Measurements from ENCODE around the gene CEP57. TPM values are rescaled to one million over a fixed set of nuclear protein-coding genes. Genes with fewer than 3 reads are reported as not detected.
A peak's percentile ranks its signal among the peaks of the same experiment; 100 is the strongest.

Gene CEP57
- 10 to 100 TPM; 10.3 to 18.8 (median 17.4) TPM for polyA plus RNA-seq

GRCh38 chr11:95790123-95790932 is at the start of gene CEP57:
Gene CEP57, plus strand, starts transcription at chr11:95790498. Its CDS starts 201 bp downstream, at chr11:95790699.
- peak within 1 kb of the TSS; percentile 95 for H3K27ac ChIP-seq (ENCODE audit: low read depth, low read length)
- 0% methylated on average over 55 of the region's 55 CpGs for WGBS, 3 donors

DNA sequence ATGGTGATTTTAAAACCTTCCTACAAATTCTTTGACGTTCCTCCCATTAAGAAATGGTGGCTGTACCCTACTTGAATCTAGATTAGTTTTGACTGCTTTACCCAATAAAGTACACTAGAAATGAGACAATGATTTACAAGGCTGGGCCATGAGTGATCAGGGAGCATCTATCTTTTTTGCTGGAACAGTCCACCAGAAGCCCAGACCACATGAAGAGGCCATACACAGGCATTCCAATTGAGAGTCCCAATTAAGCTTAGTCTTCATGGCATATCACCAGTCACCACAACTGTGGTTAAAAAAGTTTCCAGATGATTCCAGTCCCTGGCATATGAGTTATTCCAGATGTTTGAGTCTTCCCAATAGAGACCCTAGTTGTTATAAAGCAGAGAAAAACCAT is 40.2 kb upstream of the CEP57 start:
- 70 to 92% (median 86%) methylated on average over 1 of the region's 1 CpG for WGBS, 3 donors
- H3K27ac ChIP-seq (ENCODE audit: low read depth, low read length) = no peak overlapping the region

GRCh38 chr11:95751515-95751914 is 38.8 kb upstream of the CEP57 start:
- no peak overlapping the region for H3K27ac ChIP-seq (ENCODE audit: low read depth, low read length)
- WGBS, 3 donors = 81 to 97% (median 96%) methylated on average over 1 of the region's 1 CpG

GRCh38 chr11:95760941-95761340 is 29.4 kb upstream of the CEP57 start:
- WGBS, 3 donors = 69 to 82% (median 74%) methylated on average over 1 of the region's 1 CpG
- H3K27ac ChIP-seq (ENCODE audit: low read depth, low read length) = no peak overlapping the region

- H3K27ac ChIP-seq (ENCODE audit: low read depth, low read length) = no peak overlapping the region
- 88 to 94% (median 90%) methylated on average over 3 of the region's 3 CpGs for WGBS, 3 donors
These were observed 27.8 kb upstream of the CEP57 start for GRCh38 chr11:95762534-95762933.

DNA sequence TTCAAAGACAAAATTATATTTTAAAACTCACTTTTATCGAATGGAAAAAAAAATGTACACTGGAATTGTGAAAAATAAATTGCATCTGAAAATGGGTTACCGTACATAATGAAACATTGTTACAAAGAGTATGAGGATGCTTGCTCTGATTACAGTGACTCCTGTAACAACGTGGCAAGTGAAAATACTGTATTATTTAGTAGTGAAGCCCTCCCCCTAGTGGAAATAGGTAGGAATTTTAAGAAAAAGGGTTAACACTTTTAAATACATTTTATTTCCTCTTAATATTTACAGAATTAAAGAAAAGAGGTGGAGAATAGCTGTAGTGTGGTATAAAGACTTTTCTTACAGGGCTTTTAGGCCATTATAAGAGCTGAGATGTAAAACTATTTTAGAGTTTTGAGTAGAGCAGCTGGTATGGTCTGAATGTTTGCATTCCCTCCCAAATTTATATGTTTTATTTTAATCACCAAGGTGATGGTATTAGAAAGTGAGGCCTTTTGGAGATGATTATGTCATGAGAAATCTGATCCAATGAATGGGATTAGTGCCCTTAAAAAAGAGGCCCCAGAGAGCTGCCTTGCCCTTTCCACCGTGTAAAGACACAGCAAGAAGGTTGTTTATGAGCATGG is 25.9 kb upstream of the CEP57 start:
- H3K27ac ChIP-seq (ENCODE audit: low read depth, low read length) = no peak overlapping the region
- WGBS, 3 donors = 16 to 19% (median 17%) methylated on average over 4 of the region's 4 CpGs

DNA sequence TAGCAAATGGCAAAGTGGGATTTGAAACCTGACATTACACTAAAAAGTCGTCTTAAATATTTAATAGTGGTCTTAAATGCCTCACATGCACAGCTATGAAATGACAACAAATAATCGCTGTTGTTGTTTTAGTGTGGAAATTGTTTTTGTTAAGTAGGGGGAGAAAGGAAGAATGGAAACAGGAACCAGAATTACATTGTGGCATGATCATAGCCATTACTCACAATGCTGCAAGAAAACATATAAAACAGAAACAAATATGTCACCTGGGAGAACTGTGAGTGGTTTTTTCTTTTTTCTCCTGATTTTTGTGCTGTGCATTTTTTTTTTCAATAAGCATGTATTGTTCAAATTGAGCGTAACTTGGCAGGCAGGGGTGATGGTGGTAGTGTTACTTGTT is 23.6 kb upstream of the CEP57 start:
- no peak overlapping the region for H3K27ac ChIP-seq (ENCODE audit: low read depth, low read length)
- WGBS, 3 donors = 82 to 85% (median 82%) methylated on average over 3 of the region's 3 CpGs

GRCh38 chr11:95767498-95767897 is 22.8 kb upstream of the CEP57 start:
- H3K27ac ChIP-seq (ENCODE audit: low read depth, low read length) = no peak overlapping the region
- WGBS, 3 donors = 59 to 89% (median 67%) methylated on average over 1 of the region's 1 CpG

- no peak overlapping the region for H3K27ac ChIP-seq (ENCODE audit: low read depth, low read length)
- WGBS, 3 donors = 72 to 83% (median 78%) methylated on average over 2 of the region's 2 CpGs
These were observed 21.8 kb upstream of the CEP57 start for GRCh38 chr11:95768521-95768920.

- no peak overlapping the region for H3K27ac ChIP-seq (ENCODE audit: low read depth, low read length)
These were observed 13.4 kb upstream of the CEP57 start for GRCh38 chr11:95776859-95777258.

DNA sequence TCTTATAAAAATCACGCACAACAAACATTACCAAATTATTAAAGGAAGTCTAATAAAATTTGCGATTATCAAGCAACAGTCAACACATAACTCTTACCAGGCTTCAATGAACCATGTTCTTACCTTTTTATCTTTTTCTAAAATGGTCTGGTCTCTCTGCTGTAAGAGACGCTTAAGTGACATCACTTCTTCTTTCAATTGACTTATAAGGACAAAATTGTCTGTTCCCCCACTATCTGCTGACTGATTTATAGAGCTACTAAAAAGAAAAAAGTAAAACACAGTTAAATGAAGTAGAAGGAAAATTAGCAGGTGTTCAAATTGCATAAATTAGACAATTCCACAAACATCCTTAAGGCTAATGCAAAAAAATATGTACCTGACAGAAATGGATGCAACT is 11.6 kb upstream of the CEP57 start:
- 92 to 94% (median 94%) methylated on average over 3 of the region's 3 CpGs for WGBS, 3 donors
- no peak overlapping the region for H3K27ac ChIP-seq (ENCODE audit: low read depth, low read length)

- no peak overlapping the region for H3K27ac ChIP-seq (ENCODE audit: low read depth, low read length)
- 85 to 92% (median 87%) methylated on average over 2 of the region's 2 CpGs for WGBS, 3 donors
These were observed 9.8 kb upstream of the CEP57 start for GRCh38 chr11:95780544-95780943.

DNA sequence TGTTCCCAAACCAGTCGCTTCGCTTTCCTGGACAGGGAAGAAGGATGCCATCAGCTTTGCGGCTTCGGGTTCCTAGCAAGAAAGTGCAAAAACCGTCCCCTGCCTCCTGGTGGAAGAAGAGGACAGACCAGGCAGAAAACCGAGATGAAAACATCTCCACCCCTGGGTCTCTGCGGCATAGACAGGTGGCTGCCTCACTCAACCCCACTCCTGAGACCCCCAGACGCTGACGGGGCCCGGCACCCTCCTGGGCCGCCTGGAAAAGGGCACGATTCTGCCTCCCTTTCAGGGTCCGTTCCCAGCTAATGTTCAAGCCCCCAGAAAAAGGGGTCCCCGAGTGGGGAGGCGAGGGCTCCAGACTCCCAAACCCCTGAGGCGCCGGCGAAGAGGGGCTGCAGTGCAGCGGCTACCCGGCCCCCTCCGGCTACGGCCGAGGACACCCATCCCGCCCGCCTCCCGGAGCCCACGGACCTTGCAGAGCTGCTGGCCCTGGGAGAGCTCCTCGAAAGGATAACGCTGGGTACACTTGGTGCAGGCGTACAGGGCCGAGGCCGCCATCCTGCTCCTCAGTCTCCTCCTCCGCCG is 1.3 kb upstream of the CEP57 start:
- 0% methylated on average over 29 to 34 of the region's 34 CpGs for WGBS, 3 donors

DNA sequence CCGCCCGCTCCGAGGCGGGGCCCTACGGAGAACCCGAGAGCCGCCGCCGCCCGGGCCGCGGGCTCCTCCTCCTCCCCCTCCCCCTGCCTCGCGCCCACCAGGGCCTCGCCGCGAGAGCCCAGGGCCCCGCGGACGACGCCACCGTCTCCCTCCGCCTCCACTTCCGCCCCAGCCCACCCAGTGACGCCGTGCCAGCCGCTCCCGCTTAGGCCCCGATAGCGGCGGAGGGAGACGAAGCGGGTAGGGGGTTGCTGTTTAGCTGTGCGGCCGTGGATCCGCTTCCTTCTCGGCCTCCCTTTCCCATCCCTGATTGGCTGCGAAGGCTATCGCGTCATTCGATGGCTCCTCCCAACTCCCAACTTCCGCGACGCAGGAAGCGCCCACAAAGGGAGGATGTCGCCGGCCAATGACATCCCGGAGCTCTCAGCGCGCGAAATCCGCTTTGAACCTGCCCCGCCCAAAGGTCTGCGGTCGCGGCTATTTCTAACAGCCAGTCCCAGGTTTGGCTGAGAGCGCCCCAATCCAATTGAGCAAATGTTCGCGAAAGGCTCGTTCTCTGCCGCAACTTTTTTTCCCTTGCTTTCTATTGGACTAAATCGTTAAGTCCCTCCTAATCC is 684 bp upstream of the CEP57 start, which contains the start of gene FAM76B:
Gene FAM76B, minus strand, starts transcription at position 277 of the 617 bp plus-strand sequence. CDS start 304 bp downstream, outside the sequence.
- H3K27ac ChIP-seq (ENCODE audit: low read depth, low read length) = peak within 1 kb of the TSS; percentile 95
- WGBS, 3 donors = 0 to 1% (median 0%) methylated on average over 57 to 62 of the region's 62 CpGs

More for the DNA sequence above, 1.3 kb upstream of the CEP57 start:
- H3K27ac ChIP-seq (ENCODE audit: low read depth, low read length) = peak overlapping the region; percentile 95

- H3K27ac ChIP-seq (ENCODE audit: low read depth, low read length) = peak overlapping the region; percentile 70
- 3 to 6% (median 4%) methylated on average over 29 of the region's 29 CpGs for WGBS, 3 donors
These were observed 823 bp downstream of the CEP57 start for GRCh38 chr11:95790933-95791708.

GRCh38 chr11:95791709-95792033 is 1.4 kb downstream of the CEP57 start:
- WGBS, 3 donors = 18 to 63% (median 45%) methylated on average over 8 of the region's 8 CpGs
- H3K27ac ChIP-seq (ENCODE audit: low read depth, low read length) = no peak overlapping the region

DNA sequence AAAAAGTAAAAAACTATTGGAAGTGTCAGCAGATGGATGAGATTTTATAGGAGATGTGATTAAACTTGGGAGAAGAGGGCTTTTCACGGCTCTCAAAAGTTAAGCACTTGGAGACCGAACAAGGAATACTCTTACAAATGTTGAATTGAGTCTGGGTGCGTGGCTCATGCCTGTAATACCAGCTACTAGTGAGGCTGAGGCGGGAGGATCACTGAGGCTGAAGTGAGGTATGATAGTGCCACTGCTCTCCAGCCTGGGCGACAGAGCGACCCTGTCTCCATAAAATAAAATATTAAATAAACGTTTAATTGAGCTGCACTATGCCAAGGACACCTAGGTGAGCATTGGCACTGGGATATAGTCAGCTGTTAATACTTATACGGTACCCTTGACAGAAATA is 1.9 kb downstream of the CEP57 start:
- no peak overlapping the region for H3K27ac ChIP-seq (ENCODE audit: low read depth, low read length)
- WGBS, 3 donors = 59 to 92% (median 88%) methylated on average over 8 of the region's 8 CpGs

DNA sequence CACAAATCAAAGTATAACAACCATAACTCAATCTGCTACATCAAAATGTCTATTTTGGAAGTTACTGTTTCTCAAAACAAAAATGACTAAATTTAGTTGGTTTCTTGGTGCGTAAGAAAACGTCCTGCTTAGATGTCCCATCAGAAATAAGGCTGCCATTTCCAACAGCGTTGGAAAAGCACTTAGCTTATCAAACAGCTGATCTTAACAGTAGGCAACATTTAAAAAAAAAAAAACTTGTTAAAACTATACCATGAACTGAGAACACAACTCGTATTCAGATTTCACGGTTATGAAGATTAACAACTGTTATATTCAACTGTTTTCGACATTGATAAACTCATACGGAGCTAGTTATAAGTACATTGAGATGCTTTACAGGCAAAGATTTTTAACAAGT is 2.4 kb downstream of the CEP57 start:
- H3K27ac ChIP-seq (ENCODE audit: low read depth, low read length) = no peak overlapping the region
- 86 to 95% (median 94%) methylated on average over 7 of the region's 7 CpGs for WGBS, 3 donors

Measured in adipose tissue (tissue), 3 donors.